Lung (tissue), 12 donors: ENCODE results near the gene SLC7A5. TPM values are rescaled to one million over a fixed set of nuclear protein-coding genes. Genes with fewer than 3 reads are reported as not detected.

Source experiments
- ATAC-seq: fragments of 200-7000 bp; cut with Tn5 transposase; one replicate; pipeline ENCODE4 v1.9.1; 2020; ENCODE audit warnings: moderate number of reproducible peaks; ENCODE audit not compliant: insufficient read depth, low FRiP score
- DNase-seq, 3 donors: peaks; one replicate each; pipeline ENCODE4 v3.0.0-alpha.2; 2013 to 2017
- H3K27ac ChIP-seq, 2 donors: one replicate each; pipeline ENCODE4 v1.5.1; 2013; ENCODE audit warnings: mild to moderate bottlenecking in 2 of 2, moderate library complexity in 2 of 2, control low read depth in 1 of 2, inconsistent platforms in 1 of 2, low read depth in 1 of 2, low read length in 1 of 2
- H3K27me3 ChIP-seq, 3 donors: one replicate each; pipeline ENCODE4 v1.5.1; 2013; ENCODE audit warnings: low read length in 2 of 3; ENCODE audit not compliant: control insufficient read depth in 3 of 3, insufficient read depth in 3 of 3
- H3K36me3 ChIP-seq, 4 donors: one replicate each; pipeline ENCODE4 v1.5.1; 2013; ENCODE audit warnings: low read length in 4 of 4, mild to moderate bottlenecking in 1 of 4, moderate library complexity in 1 of 4; ENCODE audit not compliant: control insufficient read depth in 4 of 4, insufficient read depth in 4 of 4
- H3K4me1 ChIP-seq, 5 donors: one replicate each; pipeline ENCODE4 v1.5.1; 2013; ENCODE audit warnings: low read length in 5 of 5, mild to moderate bottlenecking in 2 of 5, moderate library complexity in 1 of 5; ENCODE audit not compliant: control insufficient read depth in 5 of 5, insufficient read depth in 5 of 5
- H3K4me3 ChIP-seq: one replicate; pipeline ENCODE4 v1.5.1; 2013; ENCODE audit warnings: mild to moderate bottlenecking, control low read depth, moderate library complexity
- H3K9ac ChIP-seq, 2 donors: one replicate each; pipeline ENCODE4 v1.5.1; 2013; ENCODE audit warnings: low read length in 2 of 2, control low read depth in 1 of 2; ENCODE audit not compliant: insufficient read depth in 1 of 2
- H3K9me3 ChIP-seq, 4 donors: one replicate each; pipeline ENCODE4 v1.5.1; 2013; ENCODE audit warnings: low read length in 3 of 4, mild to moderate bottlenecking in 1 of 4, moderate library complexity in 1 of 4; ENCODE audit not compliant: control insufficient read depth in 4 of 4, insufficient read depth in 3 of 4
- WGBS, 2 donors: extraction: QIAGEN DNeasy Blood & Tissue Kit; methylation state at CpG; one replicate each; pipeline ENCODE4 v1.1.7; 2013; 5-methylcytosine and 5-hydroxymethylcytosine counted together
- polyA plus RNA-seq, 2 donors: library from polyadenylated mRNA; stranded (reverse); fragments of 200-250 nt; gene quantifications; one replicate each; pipeline ENCODE4 v1.2.1, GENCODE V29; 2013
- total RNA-seq, 2 donors: library from RNA; depleted of rRNA in 1 of 2; stranded (reverse); fragments of >200 nt in 1 of 2; gene quantifications; one replicate each; pipeline ENCODE4 v1.2.1, GENCODE V29; 2014 to 2021
- TF ChIP-seq, protein P1 (sequence below): IDR thresholded peaks from 2 replicates; pipeline ENCODE4 v1.5.1; 2012; ENCODE audit warnings: mild to moderate bottlenecking; ENCODE audit errors: control extremely low read depth, extremely low read depth
- donor health status: control.
- donor health status: control.
- donor health status: Bipolar disorder and iron deficiency.
- donor health status: healthy.
- donor health status: DM: yes; HTN: yes; CAD: no.

SLC7A5 gene
- total and polyA plus RNA-seq, 4 donors: 4.0 to 36.1 (median 19.8) TPM

DNA sequence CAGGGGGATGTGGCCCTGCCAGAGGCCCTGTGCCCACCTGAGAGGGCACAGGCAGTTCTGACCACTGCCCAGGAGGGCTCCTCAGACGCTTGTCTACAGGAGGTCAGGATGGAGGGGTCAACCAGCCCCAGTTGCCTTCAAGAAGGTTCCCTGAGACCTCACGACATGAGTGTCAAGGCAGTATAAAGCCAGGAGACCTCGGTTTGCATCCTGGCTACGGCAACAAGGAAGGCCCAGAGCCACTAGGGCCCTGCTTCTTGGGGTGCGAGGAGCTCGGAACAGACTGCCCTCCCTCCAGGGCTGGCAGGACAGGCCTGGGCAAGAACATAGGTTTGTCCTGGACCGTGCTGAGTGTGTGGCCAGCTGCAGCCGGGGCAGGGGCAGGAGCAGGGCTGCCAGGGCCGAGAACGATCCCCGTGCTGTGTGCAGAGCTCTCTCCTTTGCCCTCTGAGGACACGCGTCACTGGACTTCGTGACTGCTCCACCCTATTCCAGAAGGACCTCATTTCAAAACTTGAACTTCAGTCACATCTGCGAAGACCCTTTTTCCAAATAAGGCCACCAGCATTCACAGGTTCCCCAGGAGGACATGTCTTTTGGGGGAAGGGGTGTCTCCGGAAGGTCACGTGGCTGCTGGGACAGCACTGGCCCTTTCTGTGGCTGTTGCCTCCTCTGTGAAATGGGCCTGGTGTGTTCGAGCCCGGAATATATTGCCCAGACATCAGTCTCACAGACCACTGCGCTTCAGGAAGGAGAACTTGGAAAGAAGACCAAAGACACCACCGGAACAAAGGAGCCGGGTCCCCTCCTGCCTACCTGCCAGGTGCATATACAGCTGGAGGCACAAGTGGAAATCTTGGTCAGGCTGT lies 27.7 kb downstream of the SLC7A5 start:
- ATAC-seq (no peak), DNase-seq (no peak)
- 91 to 95% methylated on average over 22 of the region's 22 CpGs for WGBS, 2 donors
- H3K36me3 ChIP-seq: peaks cover 0 to 35% (median 0%) of the 10 kb centered on the region in 4 donors
- H3K27me3 ChIP-seq: no peaks in the 10 kb centered on the region
- no peak overlapping the region for H3K4me3 ChIP-seq
- no peak overlapping the region for H3K9ac ChIP-seq
- H3K4me1 ChIP-seq: peaks cover 0 to 10% (median 0%) of the 10 kb centered on the region in 5 donors
- TF ChIP-seq, protein P1, sequence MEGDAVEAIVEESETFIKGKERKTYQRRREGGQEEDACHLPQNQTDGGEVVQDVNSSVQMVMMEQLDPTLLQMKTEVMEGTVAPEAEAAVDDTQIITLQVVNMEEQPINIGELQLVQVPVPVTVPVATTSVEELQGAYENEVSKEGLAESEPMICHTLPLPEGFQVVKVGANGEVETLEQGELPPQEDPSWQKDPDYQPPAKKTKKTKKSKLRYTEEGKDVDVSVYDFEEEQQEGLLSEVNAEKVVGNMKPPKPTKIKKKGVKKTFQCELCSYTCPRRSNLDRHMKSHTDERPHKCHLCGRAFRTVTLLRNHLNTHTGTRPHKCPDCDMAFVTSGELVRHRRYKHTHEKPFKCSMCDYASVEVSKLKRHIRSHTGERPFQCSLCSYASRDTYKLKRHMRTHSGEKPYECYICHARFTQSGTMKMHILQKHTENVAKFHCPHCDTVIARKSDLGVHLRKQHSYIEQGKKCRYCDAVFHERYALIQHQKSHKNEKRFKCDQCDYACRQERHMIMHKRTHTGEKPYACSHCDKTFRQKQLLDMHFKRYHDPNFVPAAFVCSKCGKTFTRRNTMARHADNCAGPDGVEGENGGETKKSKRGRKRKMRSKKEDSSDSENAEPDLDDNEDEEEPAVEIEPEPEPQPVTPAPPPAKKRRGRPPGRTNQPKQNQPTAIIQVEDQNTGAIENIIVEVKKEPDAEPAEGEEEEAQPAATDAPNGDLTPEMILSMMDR: no peak
- H3K9me3 ChIP-seq: no peaks in the 10 kb centered on the region
- H3K27ac ChIP-seq: no peak overlapping the region

DNA sequence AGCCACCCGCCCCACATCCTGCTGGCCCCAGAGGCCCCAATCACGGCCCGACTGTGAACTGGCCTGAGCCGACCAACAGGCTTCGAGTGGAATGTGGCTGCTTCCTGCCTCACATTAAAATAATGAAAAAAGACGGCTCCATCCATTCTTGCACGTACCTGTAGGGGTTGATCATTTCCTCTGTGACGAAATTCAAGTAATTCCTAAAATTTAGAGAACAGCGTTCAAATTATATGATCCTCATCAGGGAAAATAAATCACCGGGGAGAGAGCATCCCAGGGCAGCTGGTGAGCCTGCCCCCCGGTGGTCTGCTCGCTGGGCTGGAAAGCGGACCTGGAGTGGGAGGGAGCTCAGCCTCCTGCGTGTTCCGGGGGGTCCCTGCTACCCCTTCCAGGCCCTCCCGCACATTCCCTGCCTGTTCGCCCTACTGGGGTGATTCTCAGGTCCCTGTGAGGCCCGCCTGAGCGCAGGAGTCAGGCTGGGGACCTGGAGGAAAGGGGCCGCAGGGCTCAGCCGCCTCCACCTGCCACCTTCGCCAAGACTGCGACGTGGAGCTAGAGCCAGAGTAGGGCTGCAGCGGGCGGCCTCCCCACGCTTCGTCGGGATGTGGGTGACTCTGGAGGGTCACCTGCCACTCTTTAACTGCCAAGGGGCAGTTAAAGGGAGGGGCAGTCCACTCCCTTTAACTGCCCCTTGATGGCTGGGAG lies 28.9 kb downstream of the SLC7A5 start:
- ATAC-seq: no peak
- H3K27ac ChIP-seq: no peak overlapping the region
- 81 to 87% methylated on average over 29 of the region's 29 CpGs for whole genome bisulfite sequencing, 2 donors
- H3K4me3 ChIP-seq: no peak overlapping the region
- DNase-seq: no peak
- H3K4me1 ChIP-seq: peaks cover 0 to 14% (median 0%) of the 10 kb centered on the region in 5 donors
- H3K9me3 ChIP-seq: no peaks in the 10 kb centered on the region
- TF ChIP-seq, protein P1: no peak
- H3K27me3 ChIP-seq: no peaks in the 10 kb centered on the region
- peaks cover 0 to 45% (median 0%) of the 10 kb centered on the region in 4 donors for H3K36me3 ChIP-seq
- no peak overlapping the region for H3K9ac ChIP-seq

DNA sequence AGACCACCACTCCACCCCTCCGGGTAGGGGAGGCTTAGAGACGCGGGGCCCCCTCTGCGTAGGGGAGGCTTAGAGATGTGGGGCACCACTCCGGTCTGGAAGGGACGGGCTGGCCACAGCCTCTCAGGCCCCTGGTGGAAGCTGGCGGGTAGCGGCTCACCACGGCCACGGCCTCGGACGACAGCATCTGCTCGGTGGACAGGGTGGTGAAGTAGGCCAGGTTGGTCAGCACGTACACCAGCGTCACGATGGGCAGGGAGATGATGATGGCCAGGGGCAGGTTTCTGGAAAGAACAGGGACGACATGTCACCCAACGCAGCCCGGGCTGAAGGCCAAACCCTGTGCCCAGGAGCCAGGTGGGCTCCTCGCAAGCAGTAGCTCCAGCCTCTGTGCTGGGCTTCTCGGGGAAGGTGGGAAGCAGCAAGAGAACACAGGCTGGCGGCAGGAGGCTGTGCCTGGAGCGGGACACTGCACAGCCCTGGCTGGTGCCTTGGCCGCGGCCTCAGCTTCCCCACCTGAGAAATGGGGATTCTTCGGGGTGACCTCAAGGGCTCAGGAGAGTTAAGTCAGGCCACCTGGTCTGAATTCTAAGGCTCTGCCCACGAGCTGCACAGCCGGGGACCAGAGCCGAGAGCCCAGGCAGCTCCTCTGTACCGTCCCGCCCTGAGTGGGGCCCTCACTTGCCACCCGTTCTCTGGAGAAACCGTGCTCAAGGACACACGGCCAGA lies 29.6 kb downstream of the SLC7A5 start:
- no peak overlapping the region for H3K4me3 ChIP-seq
- no peak for DNase-seq
- H3K36me3 ChIP-seq: peaks cover 0 to 50% (median 0%) of the 10 kb centered on the region in 4 donors
- H3K27ac ChIP-seq: no peak overlapping the region
- WGBS, 2 donors: 92 to 93% methylated on average over 33 to 34 of the region's 34 CpGs
- H3K9me3 ChIP-seq: no peaks in the 10 kb centered on the region
- no peaks in the 10 kb centered on the region for H3K27me3 ChIP-seq
- H3K9ac ChIP-seq: no peak overlapping the region
- TF ChIP-seq, protein P1: no peak
- peaks cover 0 to 20% (median 2%) of the 10 kb centered on the region in 5 donors for H3K4me1 ChIP-seq
- ATAC-seq: no peak
